Neural cell (in vitro differentiated cells): Measurements from ENCODE around the gene LRRC57. TPM values are rescaled to one million over a fixed set of nuclear protein-coding genes. Genes with fewer than 3 reads are reported as not detected.

Source experiments
- H2AFZ ChIP-seq: fragments of 200-600, 300-800 bp; sonication (generic), shearing (Covaris generic); 2 replicates; pipeline ENCODE4 v1.6.0; 2014; ENCODE audit warnings: low read depth, mild to moderate bottlenecking, antibody characterized with exemption, low read length, moderate library complexity
- H3F3A ChIP-seq: fragments of 200-600 bp; shearing (Covaris generic); 2 replicates; pipeline ENCODE4 v1.6.1; 2016; ENCODE audit warnings: mild to moderate bottlenecking, moderate library complexity, mixed read lengths, antibody characterized with exemption, low read length; ENCODE audit not compliant: insufficient read depth, poor library complexity, severe bottlenecking
- H3K27ac ChIP-seq: fragments of 200-600, 300-800 bp; sonication (generic), shearing (Covaris generic); 2 replicates; pipeline ENCODE4 v1.5.1; 2014; ENCODE audit warnings: mild to moderate bottlenecking, low read length, moderate library complexity
- H3K27me3 ChIP-seq: fragments of 300-800, 200-600 bp; sonication (generic), shearing (Covaris generic); 2 replicates; pipeline ENCODE4 v1.6.0; 2014; ENCODE audit warnings: mild to moderate bottlenecking, low read depth, low read length, moderate library complexity; ENCODE audit not compliant: insufficient read depth
- H3K36me3 ChIP-seq: fragments of 300-800, 200-600 bp; sonication (generic), shearing (Covaris generic); 2 replicates; pipeline ENCODE4 v1.5.1; 2014; ENCODE audit warnings: mild to moderate bottlenecking, antibody characterized with exemption, low read length, moderate library complexity; ENCODE audit not compliant: insufficient read depth
- H3K4me2 ChIP-seq: fragments of 300-800, 200-600 bp; sonication (generic), shearing (Covaris generic); 2 replicates; pipeline ENCODE4 v1.6.0; 2014; ENCODE audit warnings: mild to moderate bottlenecking, low read length
- H3K4me3 ChIP-seq: fragments of 300-800, 200-600 bp; sonication (generic), shearing (Covaris generic); 2 replicates; pipeline ENCODE4 v1.5.1; 2014; ENCODE audit warnings: mild to moderate bottlenecking, low read length, moderate library complexity
- H3K79me2 ChIP-seq: fragments of 200-600 bp; shearing (Covaris generic); replicated peaks from 2 replicates; pipeline ENCODE4 v1.6.0; 2014; ENCODE audit warnings: mild to moderate bottlenecking, low read length, moderate library complexity; ENCODE audit not compliant: insufficient read depth
- H3K9ac ChIP-seq: fragments of 300-800, 200-600 bp; sonication (generic), shearing (Covaris generic); 2 replicates; pipeline ENCODE4 v1.6.1; 2016; ENCODE audit warnings: mild to moderate bottlenecking, low read length, mixed read lengths
- H3K9me2 ChIP-seq: fragments of 200-600 bp; shearing (Covaris generic); 2 replicates; pipeline ENCODE4 v1.6.1; 2016; ENCODE audit warnings: mild to moderate bottlenecking, low read length, mixed read lengths; ENCODE audit not compliant: insufficient read depth
- H3K9me3 ChIP-seq: fragments of 200-600, 300-800 bp; sonication (generic), shearing (Covaris generic); 2 replicates; pipeline ENCODE4 v1.6.1; 2016; ENCODE audit warnings: mild to moderate bottlenecking, mixed run types, low read length, moderate library complexity, mixed read lengths
- H4K20me1 ChIP-seq: fragments of 200-600 bp; shearing (Covaris generic); 2 replicates; pipeline ENCODE4 v1.6.1; 2016; ENCODE audit warnings: mild to moderate bottlenecking, mixed run types; ENCODE audit not compliant: insufficient read depth
- CTCF ChIP-seq: fragments of 450-650 bp; IDR thresholded peaks from 2 replicates; pipeline ENCODE4 v1.5.1; 2014; ENCODE audit warnings: antibody characterized with exemption, mild to moderate bottlenecking, moderate library complexity; ENCODE audit not compliant: poor library complexity, severe bottlenecking
- EP300 ChIP-seq: fragments of 450-650 bp; conservative IDR thresholded peaks from 2 replicates; pipeline ENCODE4 v1.6.1; 2014; ENCODE audit warnings: antibody characterized with exemption, mild to moderate bottlenecking, moderate library complexity; ENCODE audit not compliant: poor library complexity, severe bottlenecking
- EZH2 ChIP-seq: fragments of 200-600, 300-800 bp; shearing (Covaris generic), sonication (generic); IDR thresholded peaks from 2 replicates; pipeline ENCODE4 v1.6.1; 2014; ENCODE audit warnings: antibody characterized with exemption, low read length, borderline replicate concordance, mild to moderate bottlenecking; ENCODE audit not compliant: insufficient read depth, poor library complexity, severe bottlenecking
- MXI1 ChIP-seq: fragments of 450-650 bp; conservative IDR thresholded peaks from 2 replicates; pipeline ENCODE4 v1.6.1; 2014; ENCODE audit warnings: antibody characterized with exemption, mild to moderate bottlenecking; ENCODE audit not compliant: poor library complexity, severe bottlenecking
- POLR2AphosphoS5 ChIP-seq: IDR thresholded peaks from 2 replicates; pipeline ENCODE4 v1.6.1; 2012
- RAD21 ChIP-seq: fragments of 450-650 bp; conservative IDR thresholded peaks from 2 replicates; pipeline ENCODE4 v1.6.1; 2014; ENCODE audit warnings: antibody characterized with exemption, mild to moderate bottlenecking, moderate library complexity
- REST ChIP-seq: IDR thresholded peaks from 2 replicates; pipeline ENCODE4 v1.6.1; 2012; ENCODE audit warnings: borderline replicate concordance
- SMC3 ChIP-seq: fragments of 450-650 bp; conservative IDR thresholded peaks from 2 replicates; pipeline ENCODE4 v1.6.1; 2014; ENCODE audit warnings: antibody characterized with exemption, mild to moderate bottlenecking, moderate library complexity; ENCODE audit not compliant: poor library complexity
- TAF1 ChIP-seq: IDR thresholded peaks from 2 replicates; pipeline ENCODE4 v1.6.1; 2012; ENCODE audit warnings: low read depth
- polyA plus RNA-seq: library from polyadenylated mRNA; depleted of rRNA; stranded (reverse); fragments of >200 nt; gene quantifications from 2 replicates; pipeline ENCODE4 v1.2.3, GENCODE V29; 2014

LRRC57 gene
- polyA plus RNA-seq, 1 donor from 2014 or later: 8.4 TPM

- TF ChIP-seq RAD21: no peak
- TF ChIP-seq REST: no peak
- TF ChIP-seq SMC3: no peak
- TF ChIP-seq EP300: no peak
- TF ChIP-seq POLR2AphosphoS5: no peak
- no peak for TF ChIP-seq EZH2
- TF ChIP-seq MXI1: no peak
- no peak for TF ChIP-seq CTCF
- no peak for TF ChIP-seq TAF1
- Histone ChIP-seq H3K36me3 (no peaks in the 10 kb centered on the region), H3K9me2 (no peaks in the 10 kb centered on the region), H3K4me2 (no peak overlapping the region), H4K20me1 (no peaks in the 10 kb centered on the region), H3K79me2 (no peaks in the 10 kb centered on the region), H3K27ac (no peak overlapping the region), H2AFZ (no peak overlapping the region), H3K9ac (no peak overlapping the region), H3K9me3 (no peaks in the 10 kb centered on the region), H3F3A (no peaks in the 10 kb centered on the region), H3K27me3 (no peaks in the 10 kb centered on the region), H3K4me3 (no peak overlapping the region)
Observed at GRCh38 chr15:42504631-42505030, 44.0 kb downstream of the LRRC57 start.

GRCh38 chr15:42503825-42504224, 44.8 kb downstream of the LRRC57 start:
- H3K27me3 ChIP-seq: no peaks in the 10 kb centered on the region
- H3K9me2 ChIP-seq: no peaks in the 10 kb centered on the region
- no peaks in the 10 kb centered on the region for H3F3A ChIP-seq
- H3K4me3 ChIP-seq: no peak overlapping the region
- H3K27ac ChIP-seq: no peak overlapping the region
- H2AFZ ChIP-seq: no peak overlapping the region
- no peaks in the 10 kb centered on the region for H3K79me2 ChIP-seq
- no peaks in the 10 kb centered on the region for H3K9me3 ChIP-seq
- TF ChIP-seq POLR2AphosphoS5 (no peak), REST (no peak), MXI1 (no peak), EP300 (no peak)
- no peaks in the 10 kb centered on the region for H4K20me1 ChIP-seq
- H3K4me2 ChIP-seq: no peak overlapping the region
- H3K36me3 ChIP-seq: no peaks in the 10 kb centered on the region
- H3K9ac ChIP-seq: no peak overlapping the region
